GM19463 (cell line): ENCODE measurements around the gene SUN2.

Source experiments
- ATAC-seq: cut with Tn5 transposase; IDR thresholded peaks from one replicate; pipeline ENCODE4 v1.9.1; 2021; ENCODE audit warnings: mild to moderate bottlenecking, moderate library complexity; ENCODE audit not compliant: unreplicated experiment

The SUN2 gene

DNA sequence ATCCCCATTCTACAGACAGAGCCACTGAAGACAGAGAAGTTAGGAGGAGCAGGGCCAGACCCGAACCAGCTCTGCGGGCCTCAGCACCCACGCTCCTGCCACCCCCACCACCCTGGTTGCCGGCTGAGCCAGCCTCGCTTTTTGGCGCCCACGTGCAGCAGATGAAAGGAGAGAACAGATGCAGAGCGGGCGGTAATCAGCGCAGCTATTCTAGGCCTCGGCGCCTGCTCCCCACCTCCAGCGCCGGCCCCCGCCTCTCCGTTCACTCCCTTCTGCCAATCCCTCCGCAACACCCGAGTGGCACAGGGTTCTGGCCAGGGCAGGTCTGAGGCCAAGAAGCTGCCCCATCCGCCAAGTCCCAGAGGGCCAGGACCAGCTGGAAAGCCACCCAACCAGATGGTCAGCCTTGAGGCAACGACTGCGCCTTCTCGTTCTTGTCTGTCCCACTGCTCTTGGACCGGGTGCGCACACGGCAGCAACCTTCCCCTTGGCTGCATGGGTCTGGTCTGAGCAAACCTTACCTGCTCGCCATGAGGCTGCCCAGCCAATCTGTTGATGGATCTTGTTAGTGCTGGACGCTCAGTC lies 21.4 kb upstream of the SUN2 start:
- no peak for ATAC-seq

DNA sequence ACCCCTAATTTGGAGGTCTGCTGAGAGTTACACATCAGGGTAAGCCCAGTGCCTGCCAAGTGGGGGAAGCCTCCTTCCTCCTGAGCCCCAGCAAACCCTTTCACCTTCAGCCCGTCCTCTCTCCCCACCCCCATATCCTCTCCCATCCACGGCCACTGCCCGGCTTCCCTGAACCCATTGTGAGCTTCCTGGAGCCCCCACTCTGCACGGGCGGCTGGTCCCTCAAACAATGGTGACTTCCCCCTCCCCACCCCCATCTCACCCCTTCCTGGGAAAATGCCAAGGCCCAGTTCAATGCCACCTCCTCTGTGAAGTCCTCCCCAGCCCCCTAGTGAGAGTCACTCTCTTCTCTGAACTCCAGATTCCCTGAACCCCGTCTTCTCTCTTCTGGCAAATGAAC lies 20.3 kb upstream of the SUN2 start:
- ATAC-seq, result no peak

DNA sequence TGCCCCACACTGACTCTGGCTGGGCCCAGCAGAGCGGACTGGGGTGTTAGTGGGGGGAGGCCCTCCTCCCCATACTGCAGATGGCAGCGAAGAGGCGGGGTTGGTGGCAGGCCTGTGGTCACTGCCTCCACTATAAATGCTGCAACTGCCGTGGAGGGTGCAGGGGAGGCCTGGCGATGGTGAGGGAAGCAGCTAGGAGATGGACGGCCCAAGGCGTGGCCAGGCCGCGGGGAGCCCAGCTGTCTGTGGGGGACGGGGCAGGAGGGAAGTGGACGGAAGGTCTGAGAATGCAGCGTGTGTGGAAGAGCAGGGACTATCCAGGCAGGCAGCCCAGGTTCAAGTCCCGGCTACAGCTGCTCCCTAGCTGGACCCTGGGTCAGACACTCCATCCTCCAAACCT lies 19.9 kb upstream of the SUN2 start:
- ATAC-seq, result no peak

DNA sequence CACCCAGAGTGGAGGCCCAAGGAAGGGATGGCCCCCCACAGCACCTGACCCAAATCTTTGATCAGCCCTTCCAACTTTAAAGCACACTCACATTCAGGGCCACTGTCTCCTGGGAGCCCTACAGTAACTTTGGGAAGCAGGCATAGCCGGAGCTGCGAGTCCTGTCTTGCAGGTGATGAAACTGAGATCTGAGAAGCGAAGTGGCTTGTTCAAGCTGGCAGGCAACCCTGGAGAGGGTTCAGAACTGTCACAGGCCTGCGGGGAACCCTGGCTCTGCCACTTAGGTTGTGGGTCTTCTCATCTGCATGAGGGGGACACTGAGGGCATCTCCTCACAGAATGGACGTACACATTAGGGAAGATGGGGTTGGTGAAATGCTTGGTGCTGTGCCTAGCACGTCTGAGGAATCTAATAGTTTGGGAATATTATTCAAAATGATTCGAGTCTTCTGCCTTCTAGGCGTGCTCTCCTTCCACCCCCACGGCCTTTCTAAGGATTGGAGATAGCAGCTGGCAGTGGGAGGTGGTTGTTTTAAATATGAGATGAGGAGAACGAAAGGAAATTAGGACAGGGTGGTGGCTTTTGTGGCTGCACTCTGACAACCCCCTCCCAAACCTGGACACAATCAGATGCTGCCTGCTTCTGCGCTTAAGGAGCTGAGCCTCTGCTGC lies 18.8 kb upstream of the SUN2 start:
- ATAC-seq, result no peak

DNA sequence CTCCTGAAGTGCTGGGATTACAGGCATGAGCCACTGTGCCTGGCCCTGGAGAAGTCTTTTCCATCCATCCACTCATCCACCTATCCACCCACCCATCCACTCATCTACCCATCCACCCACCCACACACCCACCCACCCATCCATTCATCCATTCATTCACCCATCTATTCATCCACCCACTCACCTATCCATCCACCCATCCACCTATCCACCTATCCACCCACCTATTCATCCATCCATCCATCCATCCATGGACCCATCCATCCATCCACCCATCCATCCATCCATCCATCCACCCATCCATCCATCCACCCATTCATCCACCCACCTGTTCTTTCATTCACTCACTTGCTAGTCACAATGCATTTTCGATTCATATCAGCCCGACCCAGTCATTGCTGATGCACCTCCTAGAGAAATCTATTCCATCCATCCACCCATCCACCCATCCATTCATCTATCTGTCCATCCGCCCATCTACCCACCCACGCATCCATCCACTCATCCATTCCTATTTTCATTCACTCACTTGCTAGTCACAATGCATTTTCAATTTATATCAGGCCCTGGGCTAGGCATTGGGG lies 17.7 kb upstream of the SUN2 start:
- no peak for ATAC-seq

DNA sequence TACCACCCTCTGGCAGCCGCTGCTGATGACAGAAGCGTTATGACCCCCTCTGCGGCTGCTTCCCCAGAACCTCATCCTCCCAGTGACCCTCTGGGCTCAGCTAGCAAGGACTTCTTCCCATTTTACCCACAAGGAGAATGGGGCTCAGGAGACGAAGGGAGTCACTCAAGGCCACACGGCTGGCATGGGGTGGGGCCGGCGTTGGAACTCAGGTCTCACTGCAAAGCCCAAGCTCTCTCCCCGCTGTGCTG lies 16.8 kb upstream of the SUN2 start:
- no peak for ATAC-seq

DNA sequence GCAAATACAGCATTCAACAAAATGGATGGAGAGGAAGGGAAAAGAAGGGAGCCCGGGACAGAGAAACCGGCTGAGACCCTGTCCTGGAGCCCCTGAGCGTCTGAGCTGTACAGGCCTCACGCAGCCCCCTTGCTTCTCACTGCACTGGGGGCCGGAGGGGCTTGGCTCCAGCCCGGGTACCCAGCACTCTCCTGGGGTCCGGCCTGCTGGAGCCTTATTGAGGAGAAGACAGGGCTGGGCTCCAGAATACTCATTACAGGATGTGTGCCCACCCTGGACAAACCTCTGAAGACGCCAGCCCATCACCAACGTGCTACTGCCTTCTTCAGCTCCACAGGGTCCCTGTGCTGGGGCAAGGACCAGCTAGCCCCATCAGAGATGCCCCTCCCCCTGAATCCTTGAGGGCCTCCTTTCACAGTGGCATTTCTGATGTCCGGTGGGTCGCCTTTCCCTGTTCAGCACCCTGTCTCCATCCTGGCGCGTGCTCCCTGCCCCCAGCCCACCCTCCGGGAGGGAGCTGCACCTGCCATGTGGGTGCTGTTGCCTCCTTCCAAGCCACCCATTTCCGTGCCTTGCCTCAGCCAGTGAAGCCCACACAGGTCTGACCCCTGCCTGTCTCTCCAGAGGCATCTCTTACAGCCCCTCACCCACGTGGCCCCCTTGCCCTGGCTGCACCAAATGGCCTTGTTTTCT lies 14.6 kb upstream of the SUN2 start:
- ATAC-seq, result no peak

DNA sequence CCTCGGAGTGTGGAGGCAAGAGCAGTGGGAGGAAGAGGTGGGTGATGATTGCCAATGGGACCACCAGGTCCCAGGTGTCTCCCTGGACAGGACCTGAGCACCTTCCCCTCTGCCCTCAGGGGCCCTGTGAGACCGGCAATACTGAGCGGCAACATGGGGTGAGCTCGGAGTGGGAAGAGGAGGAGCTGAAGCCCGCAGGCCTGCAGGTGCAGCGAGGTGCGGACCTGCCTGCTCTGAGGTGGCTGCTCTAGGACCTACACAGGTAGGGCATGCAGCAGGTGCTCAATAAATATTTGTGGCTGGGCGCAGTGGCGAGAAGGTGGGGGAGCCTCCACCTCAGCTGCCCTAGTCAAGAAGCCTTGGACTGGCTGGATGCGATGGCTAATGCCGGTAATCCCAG lies 12.2 kb upstream of the SUN2 start:
- no peak for ATAC-seq

DNA sequence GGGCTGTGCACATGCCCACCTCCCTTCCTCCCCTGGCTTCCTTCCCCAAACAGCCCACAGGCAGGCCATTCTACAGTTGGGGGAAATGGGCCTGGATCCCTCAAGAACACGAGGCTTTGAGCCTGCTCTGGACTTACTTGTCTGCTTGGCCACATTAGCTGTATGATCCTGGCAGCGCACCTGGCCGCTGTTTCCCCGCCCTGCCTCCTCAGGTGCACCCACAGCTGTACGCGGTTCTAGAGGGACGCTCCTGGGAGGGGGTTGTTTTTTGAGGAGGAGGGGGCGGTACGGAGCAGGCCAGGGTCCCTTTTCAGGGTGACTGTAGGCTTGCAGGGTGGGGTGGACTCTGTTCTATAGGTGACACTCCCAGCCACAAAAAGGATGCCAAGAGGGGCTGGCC lies 11.5 kb upstream of the SUN2 start:
- no peak for ATAC-seq

DNA sequence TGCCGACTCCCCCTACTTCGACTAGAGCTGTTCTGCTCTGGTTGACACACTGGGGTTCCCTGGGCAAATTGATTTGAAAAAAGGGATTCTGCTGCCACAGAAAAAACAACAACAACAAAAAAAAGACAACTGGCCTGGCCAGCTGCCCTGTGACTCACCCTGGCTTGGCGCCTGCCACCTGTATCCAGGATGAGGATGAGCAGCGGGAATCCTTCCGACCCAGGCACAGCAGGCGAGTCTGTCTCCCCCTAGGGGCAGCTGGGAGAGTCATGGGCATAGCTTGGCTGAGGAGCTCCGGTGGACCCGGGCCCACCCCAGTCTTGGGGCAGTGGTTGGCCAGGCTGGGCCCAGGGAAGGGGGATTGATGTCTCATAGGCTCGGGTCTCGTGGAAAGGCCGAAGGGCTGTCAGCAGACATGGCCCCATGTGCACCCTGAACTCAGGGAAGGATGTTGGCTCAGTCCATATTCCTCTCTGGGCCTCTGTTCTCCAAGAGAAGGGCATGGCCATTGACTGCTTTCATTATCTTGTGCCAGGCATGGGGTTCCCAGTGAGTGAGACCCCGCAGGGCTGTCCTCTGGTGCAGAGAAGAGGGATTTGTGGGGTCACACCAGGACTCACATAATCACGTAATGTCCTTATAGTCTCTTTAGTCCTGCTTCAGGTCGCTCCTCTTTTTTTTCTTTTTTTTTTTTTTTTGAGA lies 10.4 kb upstream of the SUN2 start:
- ATAC-seq, result no peak

DNA sequence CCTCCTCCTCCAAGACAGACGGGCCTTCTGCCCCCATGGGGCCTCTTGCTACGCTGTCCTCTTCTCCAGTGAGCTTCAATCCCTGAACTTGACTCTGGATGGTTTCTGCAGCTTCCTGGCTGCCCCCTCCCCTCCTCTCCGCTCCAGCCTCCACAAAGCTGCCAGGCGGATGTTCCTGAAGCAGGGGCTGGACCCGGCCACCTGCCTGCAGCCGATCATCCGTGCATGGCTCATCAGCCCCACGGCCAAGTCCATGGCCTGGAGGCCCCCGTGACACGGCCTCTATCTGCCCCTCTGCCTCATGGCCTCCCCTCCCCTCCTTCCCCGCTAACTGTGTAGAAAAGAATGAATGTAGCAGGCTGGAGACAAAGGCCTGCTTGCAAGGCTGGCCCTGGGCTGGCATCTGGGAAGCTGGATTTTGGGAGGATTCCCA lies 6.8 kb upstream of the SUN2 start:
- no peak for ATAC-seq

DNA sequence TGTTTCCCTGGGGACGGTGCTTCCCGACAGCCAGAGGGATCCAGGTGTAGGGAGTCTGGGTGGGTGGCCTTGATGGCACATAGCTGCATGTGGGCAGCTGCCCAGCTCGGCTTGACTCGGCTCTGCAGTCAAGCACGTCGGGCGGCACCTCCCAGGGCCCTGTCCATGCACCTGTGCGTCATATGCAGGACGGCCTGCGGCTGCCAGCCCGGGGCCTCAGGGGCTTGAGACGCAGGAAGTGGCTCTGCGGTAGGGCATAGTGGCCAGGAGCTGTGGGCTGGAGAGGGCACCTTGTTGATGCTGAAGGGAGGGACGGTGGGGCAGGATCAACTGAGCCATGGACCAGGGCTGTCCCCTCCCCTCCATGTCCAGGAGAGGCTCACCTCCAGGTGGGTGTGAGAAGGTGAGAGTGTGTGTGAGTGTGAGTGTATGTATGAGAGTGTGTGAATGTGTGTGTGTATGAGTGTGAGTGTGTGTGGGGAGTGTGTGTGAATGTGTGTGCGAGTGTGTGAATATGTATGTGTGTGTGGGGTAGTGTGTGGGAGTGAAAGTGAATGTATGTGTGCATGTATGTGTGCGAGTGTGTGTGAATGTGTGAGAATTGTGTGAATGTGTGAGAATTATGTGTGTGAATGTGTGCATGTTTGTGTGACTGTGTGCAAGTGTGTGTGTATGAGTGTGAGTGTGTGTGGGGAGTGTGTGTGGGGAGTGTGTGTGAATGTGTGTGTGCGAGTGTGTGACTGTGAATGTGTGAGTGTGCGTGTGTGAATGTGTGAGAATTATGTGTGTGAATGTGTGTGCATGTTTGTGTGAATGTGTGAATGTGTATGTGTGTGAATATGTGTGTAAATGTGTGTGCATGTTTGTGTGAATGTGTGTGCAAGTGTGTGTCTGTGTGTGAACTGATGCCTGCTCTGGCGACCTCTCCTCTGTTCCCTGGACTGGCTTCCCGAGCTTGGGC lies 5.7 kb upstream of the SUN2 start:
- no peak for ATAC-seq

DNA sequence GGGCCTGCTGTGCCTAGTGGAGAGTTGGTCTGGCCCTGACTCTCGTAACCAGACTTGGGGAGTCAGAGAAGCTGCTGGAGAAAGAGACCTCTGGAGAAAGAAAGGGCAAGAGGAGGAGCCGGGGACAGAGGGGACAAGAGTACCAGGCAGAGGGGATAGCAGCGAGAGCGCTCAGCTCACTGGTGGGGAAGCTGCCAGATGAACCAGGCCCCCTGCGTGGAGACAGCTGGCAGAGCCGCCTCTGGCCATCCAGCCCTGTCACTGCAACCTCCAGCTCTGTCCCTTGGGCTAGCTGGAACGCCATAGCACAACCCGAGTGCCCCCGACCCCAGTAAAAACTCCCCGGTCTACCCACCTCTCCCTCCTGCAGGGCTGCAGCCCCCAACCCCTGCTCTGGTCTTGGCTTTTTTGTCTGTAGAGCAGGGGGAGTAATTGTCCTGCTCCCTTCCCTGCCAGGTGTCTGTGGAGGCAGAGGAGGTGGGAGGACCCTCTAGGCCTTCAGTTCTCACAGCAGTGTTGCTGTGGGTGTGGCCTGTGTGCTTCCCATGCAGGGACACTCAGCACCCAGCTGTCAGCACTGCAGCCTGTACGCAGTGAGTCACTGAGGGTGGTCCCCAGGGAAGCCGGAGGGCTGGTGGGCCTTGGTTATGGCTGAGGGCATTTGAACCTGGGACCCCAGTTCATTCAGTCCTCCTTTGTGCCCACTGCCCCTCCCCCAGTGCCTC lies 4.8 kb upstream of the SUN2 start:
- ATAC-seq, result no peak

DNA sequence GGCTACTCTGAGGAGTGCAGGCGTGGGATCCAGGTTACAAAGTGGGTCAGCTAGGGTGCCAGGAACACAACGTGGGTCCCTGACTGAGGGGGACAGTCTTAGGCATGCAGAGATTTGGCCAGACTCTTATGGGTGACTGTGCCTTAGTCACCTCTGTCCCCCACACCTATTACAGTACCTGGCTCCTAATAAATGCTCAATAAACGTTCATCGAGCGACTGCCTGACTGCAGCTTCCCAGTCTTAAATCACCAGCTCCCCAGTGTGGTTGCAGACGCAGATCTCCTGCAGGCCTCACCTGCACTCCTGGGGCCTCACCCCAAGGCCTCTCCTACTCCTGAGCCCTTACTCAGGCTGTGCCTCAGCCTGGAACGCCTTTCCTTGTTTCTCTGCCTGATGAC lies 3.2 kb upstream of the SUN2 start:
- ATAC-seq, result no peak

DNA sequence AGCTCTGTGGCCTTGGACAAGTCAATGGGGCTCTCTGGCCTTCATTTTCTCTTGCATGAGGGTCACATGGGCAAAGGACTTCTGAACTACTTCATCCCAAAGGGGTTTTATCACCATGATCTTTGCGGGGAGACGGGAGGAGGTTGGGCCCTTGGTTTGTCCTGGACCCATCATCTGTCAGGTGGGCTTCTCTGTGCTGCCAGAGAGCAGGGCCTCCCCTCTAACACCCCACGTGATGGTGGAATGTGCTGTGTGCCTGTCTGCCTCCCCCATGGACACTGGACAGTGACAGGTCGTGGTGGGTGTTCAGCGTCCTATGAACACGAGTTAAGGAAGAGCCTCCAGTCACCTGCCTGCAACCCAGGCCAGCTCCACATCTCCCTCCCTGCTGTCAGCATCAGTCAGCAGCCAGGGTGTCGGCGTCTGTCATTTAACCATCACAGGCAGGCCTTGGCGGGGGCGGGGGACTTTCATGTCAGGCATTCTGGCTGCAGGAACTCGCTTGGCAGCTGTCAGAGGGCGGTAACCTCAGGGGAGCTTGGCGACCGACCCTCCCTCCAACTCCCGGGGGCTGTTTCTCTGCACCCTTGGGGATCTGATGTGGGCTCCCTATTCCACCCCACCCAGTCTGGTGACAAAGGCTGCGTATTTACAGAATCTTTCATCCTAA lies 2.6 kb upstream of the SUN2 start:
- no peak for ATAC-seq

DNA sequence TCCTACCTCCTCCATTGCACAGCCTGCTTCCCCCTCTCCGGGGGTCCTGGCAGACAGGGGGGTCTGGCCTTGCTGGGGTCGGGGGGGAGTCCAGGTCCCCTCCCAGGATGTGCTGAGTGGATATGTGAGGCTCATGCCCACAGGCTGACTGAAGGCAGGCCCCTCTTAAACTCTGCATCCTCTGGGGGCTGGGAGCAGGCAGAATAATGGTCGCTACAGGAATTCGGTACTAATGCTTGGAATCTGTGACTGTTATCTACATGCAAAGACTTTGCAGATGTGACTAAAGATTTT lies 1.6 kb upstream of the SUN2 start:
- ATAC-seq, result no peak

DNA sequence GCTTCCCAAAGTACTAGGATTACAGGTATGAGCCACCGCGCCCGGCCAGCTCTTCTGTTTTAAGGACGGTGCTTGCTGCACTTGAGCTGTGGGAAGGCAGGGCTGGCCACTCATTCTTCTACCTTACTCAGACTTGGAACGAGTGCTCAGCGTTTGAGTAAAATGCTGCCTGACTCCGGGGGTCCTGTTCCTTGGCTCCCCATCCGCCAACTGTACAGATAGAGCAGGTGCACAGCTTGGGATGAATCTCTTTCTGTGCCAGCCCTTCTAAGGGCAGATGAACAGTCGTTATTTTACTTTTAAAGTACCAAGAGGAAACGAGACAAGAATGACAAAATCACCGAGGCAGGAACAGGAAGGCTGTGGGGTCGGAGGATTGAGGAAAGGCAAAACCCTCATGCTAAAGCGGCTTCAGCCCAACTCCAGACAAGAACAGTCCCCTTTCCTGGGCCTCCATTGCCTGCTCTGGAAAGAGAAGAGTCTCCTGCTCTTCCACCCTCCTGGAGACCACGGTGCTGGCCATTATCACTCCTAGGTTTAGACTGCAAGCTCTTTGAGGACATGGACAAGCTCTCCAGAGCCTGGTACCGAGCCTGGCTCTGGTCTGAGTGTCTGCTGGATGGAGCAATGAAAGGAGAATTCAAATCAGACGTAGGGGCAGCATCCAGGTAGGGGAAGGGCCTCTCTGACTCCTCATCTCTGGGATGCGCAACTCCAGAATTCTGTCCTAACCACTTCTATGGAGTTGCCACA lies 1.1 kb upstream of the SUN2 start:
- no peak for ATAC-seq

DNA sequence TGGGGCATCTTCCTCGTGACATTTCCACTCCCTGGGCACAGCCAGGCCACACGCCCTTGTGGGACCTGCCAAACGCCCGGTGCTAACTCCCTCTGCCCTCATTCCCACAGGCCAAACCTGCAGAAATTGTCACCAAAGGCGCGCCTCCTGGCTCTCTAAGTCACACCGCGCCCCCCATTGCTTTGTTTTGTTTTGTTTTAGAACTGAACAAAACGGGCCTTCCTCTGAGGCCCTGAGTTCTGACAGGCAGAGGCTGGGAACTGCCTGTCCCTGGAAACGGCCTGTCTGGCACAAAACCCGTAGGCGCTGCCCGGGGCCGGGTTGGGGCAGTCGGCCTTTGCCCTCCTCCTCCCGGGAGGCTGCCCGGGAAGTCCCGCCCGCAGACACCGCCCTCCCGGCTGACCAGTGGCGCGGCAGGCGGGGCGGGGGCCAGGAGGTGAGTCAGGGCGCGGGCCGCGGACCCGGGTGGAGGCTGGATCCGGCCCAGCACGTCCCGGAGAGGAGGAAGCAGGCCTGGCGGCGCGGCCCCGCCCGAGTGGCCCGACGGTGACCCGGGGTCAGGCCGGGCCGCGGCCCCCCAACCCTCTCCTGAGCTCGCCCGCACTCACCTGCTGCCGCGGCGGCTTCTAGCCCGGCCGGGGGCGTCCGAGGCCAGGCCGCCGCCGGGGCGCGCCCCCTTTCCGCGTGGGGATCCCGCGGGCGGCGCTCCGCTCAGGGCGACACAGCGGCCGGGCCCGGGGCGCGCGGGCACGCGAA lies 465 bp downstream of the SUN2 start:
- ATAC-seq, result peak; percentile 30
